Measurements from ENCODE around the gene SPHK1.

DNA sequence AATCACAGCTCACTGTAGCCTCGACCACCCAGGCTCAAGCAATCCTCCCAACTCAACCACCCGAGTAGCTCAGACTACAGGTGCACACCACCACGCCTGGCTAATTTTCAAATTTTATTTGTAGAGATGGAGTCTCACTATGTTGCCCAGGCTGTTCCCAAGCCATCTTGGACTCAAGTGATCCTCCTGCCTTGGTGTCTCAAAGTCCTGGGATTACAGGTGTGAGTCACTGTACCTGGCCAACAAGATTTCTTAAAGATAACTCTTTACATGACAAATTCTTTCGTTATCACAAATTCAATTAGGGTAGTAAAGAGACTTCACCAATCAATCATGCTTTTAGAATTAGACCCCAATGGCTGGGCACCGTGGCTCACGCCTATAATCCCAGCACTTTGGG is 43.1 kb upstream of the SPHK1 start:
- TF ChIP-seq, protein P1, sequence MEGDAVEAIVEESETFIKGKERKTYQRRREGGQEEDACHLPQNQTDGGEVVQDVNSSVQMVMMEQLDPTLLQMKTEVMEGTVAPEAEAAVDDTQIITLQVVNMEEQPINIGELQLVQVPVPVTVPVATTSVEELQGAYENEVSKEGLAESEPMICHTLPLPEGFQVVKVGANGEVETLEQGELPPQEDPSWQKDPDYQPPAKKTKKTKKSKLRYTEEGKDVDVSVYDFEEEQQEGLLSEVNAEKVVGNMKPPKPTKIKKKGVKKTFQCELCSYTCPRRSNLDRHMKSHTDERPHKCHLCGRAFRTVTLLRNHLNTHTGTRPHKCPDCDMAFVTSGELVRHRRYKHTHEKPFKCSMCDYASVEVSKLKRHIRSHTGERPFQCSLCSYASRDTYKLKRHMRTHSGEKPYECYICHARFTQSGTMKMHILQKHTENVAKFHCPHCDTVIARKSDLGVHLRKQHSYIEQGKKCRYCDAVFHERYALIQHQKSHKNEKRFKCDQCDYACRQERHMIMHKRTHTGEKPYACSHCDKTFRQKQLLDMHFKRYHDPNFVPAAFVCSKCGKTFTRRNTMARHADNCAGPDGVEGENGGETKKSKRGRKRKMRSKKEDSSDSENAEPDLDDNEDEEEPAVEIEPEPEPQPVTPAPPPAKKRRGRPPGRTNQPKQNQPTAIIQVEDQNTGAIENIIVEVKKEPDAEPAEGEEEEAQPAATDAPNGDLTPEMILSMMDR (IDR thresholded peaks at IDR 0.05), result no peak
- TF ChIP-seq POLR2A (IDR thresholded peaks at IDR 0.05), result no peak
- TF ChIP-seq POLR2AphosphoS5 (IDR thresholded peaks at IDR 0.05), result no peak
- no peak for TF ChIP-seq EP300 (IDR thresholded peaks at IDR 0.05)
